ENCODE data around the gene BIRC5. TPM values are rescaled to one million over a fixed set of nuclear protein-coding genes. Genes with fewer than 3 reads are reported as not detected.

Gene BIRC5
- total RNA-seq, 3 donors from 2014 or later, result 2.4 to 22.4 (median 4.7) TPM

GRCh38 chr17:78208486-78208885 is 5.6 kb upstream of the BIRC5 start:
- DNase-seq, result no peak
- Histone ChIP-seq H3K4me3 (no peak overlapping the region), H3K9me3 (no peaks in the 10 kb centered on the region), H3K36me3 (ENCODE audit: low read depth) (no peaks in the 10 kb centered on the region), H3K4me1 (ENCODE audit: low read depth) (no peaks in the 10 kb centered on the region)
- no peak for TF ChIP-seq CTCF (IDR thresholded peaks at IDR 0.05)
- no peak for ATAC-seq
- intact Hi-C loops (cut with DNase I, micrococcal nuclease), result no loop called here

- ATAC-seq (no peak), DNase-seq (no peak)
- H3K9me3 ChIP-seq, result no peaks in the 10 kb centered on the region
- TF ChIP-seq CTCF (IDR thresholded peaks at IDR 0.05), result no peak
- no peak overlapping the region for H3K4me3 ChIP-seq
- H3K36me3 ChIP-seq (ENCODE audit: low read depth), result no peaks in the 10 kb centered on the region
- H3K4me1 ChIP-seq (ENCODE audit: low read depth), result peaks cover 9% of the 10 kb centered on the region
- intact Hi-C loops (cut with DNase I, micrococcal nuclease), result no loop called here
Measured at GRCh38 chr17:78210111-78210510, 3.9 kb upstream of the BIRC5 start.

- Histone ChIP-seq H3K9me3 (no peaks in the 10 kb centered on the region), H3K4me1 (ENCODE audit: low read depth) (peaks cover 9% of the 10 kb centered on the region), H3K4me3 (no peak overlapping the region), H3K36me3 (ENCODE audit: low read depth) (no peaks in the 10 kb centered on the region)
- intact Hi-C loops (cut with DNase I, micrococcal nuclease), result no loop called here
- no peak for DNase-seq
- no peak for TF ChIP-seq CTCF (IDR thresholded peaks at IDR 0.05)
- ATAC-seq, result no peak
Measured at GRCh38 chr17:78211032-78211431, 3.0 kb upstream of the BIRC5 start.

- no peak for ATAC-seq
- intact Hi-C loops (cut with DNase I, micrococcal nuclease), result no loop called here
- TF ChIP-seq CTCF (IDR thresholded peaks at IDR 0.05), result no peak
Measured at GRCh38 chr17:78214706-78215061, 631 bp downstream of the BIRC5 start.

GRCh38 chr17:78219396-78220150 is 5.5 kb downstream of the BIRC5 start:
- Histone ChIP-seq H3K4me3 (no peak overlapping the region), H3K4me1 (ENCODE audit: low read depth) (peaks cover 4% of the 10 kb centered on the region), H3K9me3 (no peaks in the 10 kb centered on the region), H3K36me3 (ENCODE audit: low read depth) (no peaks in the 10 kb centered on the region)
- intact Hi-C loops (cut with DNase I, micrococcal nuclease), result no loop called here
- DNase-seq (no peak), ATAC-seq (no peak)
- no peak for TF ChIP-seq CTCF (IDR thresholded peaks at IDR 0.05)

More at GRCh38 chr17:78214706-78215061, 631 bp downstream of the BIRC5 start:
- Histone ChIP-seq H3K9me3 (no peaks in the 10 kb centered on the region), H3K4me1 (ENCODE audit: low read depth) (peaks cover 9% of the 10 kb centered on the region), H3K36me3 (ENCODE audit: low read depth) (no peaks in the 10 kb centered on the region), H3K4me3 (no peak overlapping the region)
- DNase-seq, result no peak

Data from mucosa of descending colon (tissue), 3 donors.